Measurements from ENCODE around the gene DOK4. TPM values are rescaled to one million over a fixed set of nuclear protein-coding genes. Genes with fewer than 3 reads are reported as not detected.
"Not testable (repeated sequence)": the region's sequence is repeated elsewhere in the genome, so short reads cannot be mapped to it uniquely, and the experiment has no call there.

Gene DOK4
- polyA plus RNA-seq, 2 donors = 27.6 to 33.7 TPM

DNA sequence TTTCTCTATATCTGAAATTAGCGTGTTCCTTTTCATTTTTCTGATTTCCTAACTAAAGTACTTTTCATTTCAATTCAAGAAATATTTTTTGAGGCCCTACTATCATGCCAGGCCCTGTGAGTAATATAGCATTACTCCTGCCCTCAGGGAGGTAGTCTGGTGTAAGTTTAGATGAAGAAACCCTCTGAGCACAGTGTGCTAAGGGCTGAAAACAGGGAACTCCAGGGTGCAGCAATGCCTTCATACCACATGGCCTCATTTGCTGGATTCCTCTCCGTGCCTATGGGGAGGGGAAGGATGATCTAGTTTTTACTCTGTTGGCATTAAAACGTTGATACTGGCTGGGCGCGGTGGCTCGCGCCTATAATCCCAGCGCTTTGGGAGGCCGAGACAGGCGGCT lies 34.3 kb downstream of the DOK4 start:
- Histone ChIP-seq H3K4me3 (ENCODE audit: low read depth in 1 of 2, low read length in 2 of 2) (no peak overlapping the region), H3K4me1 (ENCODE audit: control insufficient read depth in 2 of 2, insufficient read depth in 2 of 2, low read length in 1 of 2) (peaks cover 0 to 3% of the 10 kb centered on the region in 2 donors), H3K27ac (ENCODE audit: low read depth in 2 of 2, low read length in 1 of 2) (no peak overlapping the region), H3K9me3 (ENCODE audit: control insufficient read depth in 2 of 2, insufficient read depth in 1 of 2, low read depth in 1 of 2, low read length in 1 of 2) (no peaks in the 10 kb centered on the region), H3K27me3 (ENCODE audit: control insufficient read depth in 1 of 2, insufficient read depth in 2 of 2, low read length in 2 of 2) (no peaks in the 10 kb centered on the region), H3K36me3 (ENCODE audit: control insufficient read depth in 2 of 2, insufficient read depth in 2 of 2, low read length in 1 of 2) (peaks cover 11 to 25% of the 10 kb centered on the region in 2 donors)
- WGBS, 2 donors = 91 to 94% methylated on average over 10 of the region's 10 CpGs

DNA sequence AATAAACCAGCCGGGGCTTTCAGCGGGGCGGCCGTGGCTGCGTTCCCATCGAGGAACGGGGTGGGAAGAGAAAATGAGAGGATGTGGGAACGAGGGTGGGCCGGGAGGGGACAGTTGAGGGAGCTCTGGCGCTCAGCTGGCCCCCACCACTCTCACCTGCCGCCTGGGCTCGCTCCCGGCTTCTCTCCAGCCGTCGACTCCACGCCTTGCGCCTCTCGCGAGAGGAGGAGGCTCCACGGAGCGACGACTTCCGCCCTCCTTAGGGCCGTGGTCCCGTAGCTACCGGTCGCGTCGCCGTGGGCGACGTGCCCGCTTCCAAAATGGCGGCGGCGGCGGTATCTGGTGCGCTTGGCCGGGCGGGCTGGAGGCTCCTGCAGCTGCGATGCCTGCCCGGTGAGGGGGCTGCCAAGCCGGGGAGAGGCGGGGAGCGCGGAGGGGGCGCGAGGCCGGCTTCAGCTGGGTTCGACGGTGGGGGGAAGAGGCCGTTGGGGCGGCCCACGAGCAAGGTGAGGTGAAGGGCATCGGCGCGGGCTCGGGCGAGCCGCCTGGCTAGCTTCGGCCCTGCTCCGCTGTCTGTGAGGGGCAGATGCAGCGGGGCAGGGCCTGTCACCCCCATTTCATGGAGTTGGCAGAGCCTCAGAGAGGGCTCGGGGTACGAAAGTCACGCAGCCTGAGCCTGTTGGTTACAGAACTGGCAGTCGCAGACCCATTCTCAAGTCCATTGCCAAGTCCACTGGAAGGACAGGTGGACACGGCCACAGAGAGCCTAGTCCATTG lies 38.9 kb downstream of the DOK4 start, which contains the start of the genes CIAPIN1 and COQ9:
TSS of gene CIAPIN1 (minus strand) at position 200 of the 777 bp plus-strand sequence. CDS start 6,457 bp downstream, outside the sequence.
TSS of gene COQ9 (plus strand) at position 294 of the 777 bp plus-strand sequence. CDS start at position 321, 27 bp downstream.
- H3K9me3 ChIP-seq (ENCODE audit: control insufficient read depth in 2 of 2, insufficient read depth in 1 of 2, low read depth in 1 of 2, low read length in 1 of 2) = no peaks in the 10 kb centered on the region
- 0 to 1% methylated on average over 52 to 68 of the region's 68 CpGs for WGBS, 2 donors
- peak within 1 kb of the TSS; percentile 96 to 97 for H3K4me3 ChIP-seq (ENCODE audit: low read depth in 1 of 2, low read length in 2 of 2)
- peak within 1 kb of the TSS; percentile 87 to 93 for H3K27ac ChIP-seq (ENCODE audit: low read depth in 2 of 2, low read length in 1 of 2)
- no peaks in the 10 kb centered on the region for H3K27me3 ChIP-seq (ENCODE audit: control insufficient read depth in 1 of 2, insufficient read depth in 2 of 2, low read length in 2 of 2)
- peaks cover 0 to 6% of the 10 kb centered on the region in 2 donors for H3K4me1 ChIP-seq (ENCODE audit: control insufficient read depth in 2 of 2, insufficient read depth in 2 of 2, low read length in 1 of 2)
- H3K36me3 ChIP-seq (ENCODE audit: control insufficient read depth in 2 of 2, insufficient read depth in 2 of 2, low read length in 1 of 2) = peaks cover 0 to 3% of the 10 kb centered on the region in 2 donors

- H3K27me3 ChIP-seq (ENCODE audit: control insufficient read depth in 1 of 2, insufficient read depth in 2 of 2, low read length in 2 of 2) = no peaks in the 10 kb centered on the region
- H3K9me3 ChIP-seq (ENCODE audit: control insufficient read depth in 2 of 2, insufficient read depth in 1 of 2, low read depth in 1 of 2, low read length in 1 of 2) = no peaks in the 10 kb centered on the region
- peaks cover 0 to 3% of the 10 kb centered on the region in 2 donors for H3K36me3 ChIP-seq (ENCODE audit: control insufficient read depth in 2 of 2, insufficient read depth in 2 of 2, low read length in 1 of 2)
- H3K4me3 ChIP-seq (ENCODE audit: low read depth in 1 of 2, low read length in 2 of 2) = peak overlapping the region; percentile 96 to 97
- H3K4me1 ChIP-seq (ENCODE audit: control insufficient read depth in 2 of 2, insufficient read depth in 2 of 2, low read length in 1 of 2) = peaks cover 0 to 6% of the 10 kb centered on the region in 2 donors
- 2 to 3% methylated on average over 28 of the region's 28 CpGs for WGBS, 2 donors
- H3K27ac ChIP-seq (ENCODE audit: low read depth in 2 of 2, low read length in 1 of 2) = peak overlapping the region; percentile 84 to 93
Observed at GRCh38 chr16:57446531-57447185, 39.6 kb downstream of the DOK4 start.

GRCh38 chr16:57445510-57445909 lies 40.8 kb downstream of the DOK4 start:
- Histone ChIP-seq H3K36me3 (ENCODE audit: control insufficient read depth in 2 of 2, insufficient read depth in 2 of 2, low read length in 1 of 2) (no peaks in the 10 kb centered on the region), H3K27me3 (ENCODE audit: control insufficient read depth in 1 of 2, insufficient read depth in 2 of 2, low read length in 2 of 2) (no peaks in the 10 kb centered on the region), H3K9me3 (ENCODE audit: control insufficient read depth in 2 of 2, insufficient read depth in 1 of 2, low read depth in 1 of 2, low read length in 1 of 2) (peaks cover 0 to 2% of the 10 kb centered on the region in 2 donors), H3K27ac (ENCODE audit: low read depth in 2 of 2, low read length in 1 of 2) (no peak overlapping the region), H3K4me3 (ENCODE audit: low read depth in 1 of 2, low read length in 2 of 2) (no peak overlapping the region), H3K4me1 (ENCODE audit: control insufficient read depth in 2 of 2, insufficient read depth in 2 of 2, low read length in 1 of 2) (peaks cover 0 to 6% of the 10 kb centered on the region in 2 donors)
- 89 to 91% methylated on average over 2 of the region's 2 CpGs for WGBS, 2 donors

DNA sequence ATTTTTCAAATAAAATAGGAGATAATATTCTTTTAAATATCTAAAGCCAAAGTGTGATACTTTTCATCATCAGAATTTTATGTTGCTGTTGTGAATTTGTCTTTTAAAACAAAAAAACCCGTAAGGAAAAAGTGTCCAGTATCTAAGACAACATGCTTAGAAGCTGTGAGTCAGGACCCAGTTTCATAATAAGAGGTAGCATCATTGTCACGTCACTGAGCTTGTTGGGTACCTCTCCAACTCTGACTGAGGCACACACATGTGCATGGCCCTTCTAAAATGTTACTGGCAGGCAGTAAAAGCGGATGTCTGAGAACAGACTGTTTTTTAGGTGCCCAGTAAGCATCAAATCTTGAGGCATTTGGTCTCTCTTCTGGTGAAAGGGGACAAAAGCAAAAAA lies 41.6 kb downstream of the DOK4 start:
- Histone ChIP-seq H3K27me3 (ENCODE audit: control insufficient read depth in 1 of 2, insufficient read depth in 2 of 2, low read length in 2 of 2) (no peaks in the 10 kb centered on the region), H3K9me3 (ENCODE audit: control insufficient read depth in 2 of 2, insufficient read depth in 1 of 2, low read depth in 1 of 2, low read length in 1 of 2) (peaks cover 0 to 2% of the 10 kb centered on the region in 2 donors), H3K4me3 (ENCODE audit: low read depth in 1 of 2, low read length in 2 of 2) (no peak overlapping the region), H3K4me1 (ENCODE audit: control insufficient read depth in 2 of 2, insufficient read depth in 2 of 2, low read length in 1 of 2) (peaks cover 0 to 6% of the 10 kb centered on the region in 2 donors), H3K36me3 (ENCODE audit: control insufficient read depth in 2 of 2, insufficient read depth in 2 of 2, low read length in 1 of 2) (no peaks in the 10 kb centered on the region), H3K27ac (ENCODE audit: low read depth in 2 of 2, low read length in 1 of 2) (peak overlapping the region in 1 of 2 donors; percentile 2)
- 71 to 73% methylated on average over 3 of the region's 3 CpGs for WGBS, 2 donors

GRCh38 chr16:57440551-57440950 lies 45.7 kb downstream of the DOK4 start:
- not testable (repeated sequence) for H3K4me1 ChIP-seq (ENCODE audit: control insufficient read depth in 2 of 2, insufficient read depth in 2 of 2, low read length in 1 of 2); H3K4me3 ChIP-seq (ENCODE audit: low read depth in 1 of 2, low read length in 2 of 2); H3K27ac ChIP-seq (ENCODE audit: low read depth in 2 of 2, low read length in 1 of 2); H3K27me3 ChIP-seq (ENCODE audit: control insufficient read depth in 1 of 2, insufficient read depth in 2 of 2, low read length in 2 of 2); H3K9me3 ChIP-seq (ENCODE audit: control insufficient read depth in 2 of 2, insufficient read depth in 1 of 2, low read depth in 1 of 2, low read length in 1 of 2); H3K36me3 ChIP-seq (ENCODE audit: control insufficient read depth in 2 of 2, insufficient read depth in 2 of 2, low read length in 1 of 2)
- WGBS, 2 donors = 78 to 98% methylated on average over 8 of the region's 8 CpGs

- not testable (repeated sequence) for H3K4me1 ChIP-seq (ENCODE audit: control insufficient read depth in 2 of 2, insufficient read depth in 2 of 2, low read length in 1 of 2); H3K9me3 ChIP-seq (ENCODE audit: control insufficient read depth in 2 of 2, insufficient read depth in 1 of 2, low read depth in 1 of 2, low read length in 1 of 2); H3K27ac ChIP-seq (ENCODE audit: low read depth in 2 of 2, low read length in 1 of 2); H3K4me3 ChIP-seq (ENCODE audit: low read depth in 1 of 2, low read length in 2 of 2); H3K27me3 ChIP-seq (ENCODE audit: control insufficient read depth in 1 of 2, insufficient read depth in 2 of 2, low read length in 2 of 2); H3K36me3 ChIP-seq (ENCODE audit: control insufficient read depth in 2 of 2, insufficient read depth in 2 of 2, low read length in 1 of 2)
- WGBS, 2 donors = 98 to 99% methylated on average over 8 of the region's 8 CpGs
Observed at GRCh38 chr16:57439947-57440346, 46.3 kb downstream of the DOK4 start.

DNA sequence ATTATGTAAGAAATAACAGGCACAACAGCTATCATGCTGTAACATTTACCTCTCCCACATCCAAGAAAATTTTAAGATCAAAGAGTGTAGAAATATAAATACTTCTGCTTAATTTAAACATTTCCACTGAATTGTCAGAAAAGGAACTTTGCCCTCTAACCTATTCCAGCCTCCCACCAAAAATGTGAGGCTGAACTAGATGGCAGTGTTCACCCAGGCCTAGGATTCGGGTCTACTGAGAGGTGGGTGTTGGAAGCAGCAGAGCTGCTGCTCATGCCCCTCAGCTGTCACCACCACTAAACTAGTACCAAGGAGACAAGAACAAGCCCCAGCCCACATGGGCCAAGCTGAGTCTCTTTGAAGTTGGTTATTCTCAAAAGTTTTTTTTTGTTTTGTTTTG lies 50.5 kb downstream of the DOK4 start:
- Histone ChIP-seq H3K4me3 (ENCODE audit: low read depth in 1 of 2, low read length in 2 of 2) (no peak overlapping the region), H3K36me3 (ENCODE audit: control insufficient read depth in 2 of 2, insufficient read depth in 2 of 2, low read length in 1 of 2) (peaks cover 27% of the 10 kb centered on the region in 2 donors), H3K4me1 (ENCODE audit: control insufficient read depth in 2 of 2, insufficient read depth in 2 of 2, low read length in 1 of 2) (no peaks in the 10 kb centered on the region), H3K9me3 (ENCODE audit: control insufficient read depth in 2 of 2, insufficient read depth in 1 of 2, low read depth in 1 of 2, low read length in 1 of 2) (peaks cover 0 to 2% of the 10 kb centered on the region in 2 donors), H3K27ac (ENCODE audit: low read depth in 2 of 2, low read length in 1 of 2) (no peak overlapping the region), H3K27me3 (ENCODE audit: control insufficient read depth in 1 of 2, insufficient read depth in 2 of 2, low read length in 2 of 2) (no peaks in the 10 kb centered on the region)
- WGBS, 2 donors = 85 to 95% methylated on average over 1 of the region's 1 CpG

- Histone ChIP-seq H3K36me3 (ENCODE audit: control insufficient read depth in 2 of 2, insufficient read depth in 2 of 2, low read length in 1 of 2) (peaks cover 30 to 32% of the 10 kb centered on the region in 2 donors), H3K9me3 (ENCODE audit: control insufficient read depth in 2 of 2, insufficient read depth in 1 of 2, low read depth in 1 of 2, low read length in 1 of 2) (no peaks in the 10 kb centered on the region), H3K4me1 (ENCODE audit: control insufficient read depth in 2 of 2, insufficient read depth in 2 of 2, low read length in 1 of 2) (no peaks in the 10 kb centered on the region), H3K27me3 (ENCODE audit: control insufficient read depth in 1 of 2, insufficient read depth in 2 of 2, low read length in 2 of 2) (no peaks in the 10 kb centered on the region), H3K4me3 (ENCODE audit: low read depth in 1 of 2, low read length in 2 of 2) (no peak overlapping the region), H3K27ac (ENCODE audit: low read depth in 2 of 2, low read length in 1 of 2) (no peak overlapping the region)
- 91 to 96% methylated on average over 2 of the region's 2 CpGs for WGBS, 2 donors
Observed at GRCh38 chr16:57434003-57434402, 52.3 kb downstream of the DOK4 start.

Measured in esophagus (tissue), 2 donors.